SH-SY5Y (cell line): ENCODE results near the gene E2F1.

Experiments used
- GATA2 ChIP-seq: IDR thresholded peaks from 2 replicates; pipeline ENCODE4 v1.6.1; 2011; ENCODE audit warnings: mild to moderate bottlenecking, low read depth, low read length
- GATA3 ChIP-seq: IDR thresholded peaks from 2 replicates; pipeline ENCODE4 v1.6.1; 2011; ENCODE audit warnings: low read depth, mild to moderate bottlenecking, low read length, moderate library complexity

GRCh38 chr20:33689493-33689892 lies 3.3 kb upstream of the E2F1 start:
- TF ChIP-seq GATA2 (no peak), GATA3 (no peak)
